GM19043 (cell line): ENCODE data around the gene MFSD12.
"Not testable (repeated sequence)": the region's sequence is repeated elsewhere in the genome, so short reads cannot be mapped to it uniquely, and the experiment has no call there.

Source experiments
- ATAC-seq: cut with Tn5 transposase; IDR thresholded peaks from one replicate; pipeline ENCODE4 v1.9.1; 2021; ENCODE audit warnings: low read depth; ENCODE audit not compliant: unreplicated experiment

MFSD12 gene

GRCh38 chr19:3538965-3539755 lies 18.2 kb downstream of the MFSD12 start, which contains the start of gene TEKTIP1:
TEKTIP1 (plus strand) TSS chr19:3539174; CDS start chr19:3539178, 4 bp downstream.
- no peak for ATAC-seq

GRCh38 chr19:3538258-3538929 lies 19.0 kb downstream of the MFSD12 start:
- ATAC-seq: no peak

- ATAC-seq: no peak
Observed at GRCh38 chr19:3537438-3538240, 19.7 kb downstream of the MFSD12 start.

DNA sequence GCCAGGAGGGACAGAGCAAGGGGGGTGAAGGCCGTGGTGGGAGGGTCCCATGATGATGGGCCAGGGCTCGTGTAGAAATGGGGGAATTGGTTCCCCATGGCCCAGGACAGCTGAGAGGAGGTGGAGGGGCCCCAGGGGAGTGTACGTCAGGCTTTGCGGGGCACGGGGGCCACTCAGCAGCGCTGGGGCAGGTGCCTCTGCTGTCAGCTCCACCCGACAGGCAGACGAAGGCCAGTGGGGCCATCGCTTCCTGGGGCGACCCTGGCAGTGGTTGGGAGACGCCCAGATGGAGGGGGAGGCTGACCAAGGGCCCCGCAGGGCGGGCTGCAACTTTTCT lies 20.3 kb downstream of the MFSD12 start:
- ATAC-seq: no peak

GRCh38 chr19:3536429-3537100 lies 20.8 kb downstream of the MFSD12 start:
- no peak for ATAC-seq

DNA sequence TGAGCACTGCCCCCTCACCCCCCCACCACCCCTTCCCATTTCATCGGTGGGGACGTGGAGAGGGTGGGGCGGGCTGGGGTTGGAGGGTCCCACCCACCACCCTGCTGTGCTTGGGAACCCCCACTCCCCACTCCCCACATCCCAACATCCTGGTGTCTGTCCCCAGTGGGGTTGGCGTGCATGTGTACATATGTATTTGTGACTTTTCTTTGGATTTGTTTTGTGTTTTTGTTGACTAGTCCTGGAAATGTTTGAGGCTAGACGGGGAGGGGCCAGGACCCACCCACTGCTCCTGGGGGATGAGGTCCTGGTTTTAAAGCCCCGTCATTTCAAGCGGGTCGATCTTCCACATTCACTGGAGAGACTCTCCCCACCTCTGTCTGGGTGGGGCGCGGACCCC lies 21.4 kb downstream of the MFSD12 start:
- no peak for ATAC-seq

DNA sequence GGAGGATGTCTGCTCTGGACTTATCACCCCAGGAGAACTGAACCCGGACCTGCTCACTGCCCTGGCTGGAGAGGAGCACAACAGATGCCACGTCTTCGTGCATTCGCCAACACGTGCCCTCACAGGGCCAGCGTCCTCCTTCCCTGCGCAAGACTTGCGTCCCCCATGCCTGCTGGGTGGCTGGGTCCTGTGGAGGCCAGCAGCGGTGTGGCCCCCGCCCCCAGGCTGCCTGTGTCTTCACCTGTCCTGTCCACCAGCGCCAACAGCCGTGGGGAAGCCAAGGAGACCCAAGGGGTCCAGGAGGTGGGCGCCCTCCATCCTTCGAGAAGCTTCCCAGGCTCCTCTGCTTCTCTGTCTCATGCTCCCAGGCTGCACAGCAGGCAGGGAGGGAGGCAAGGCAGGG lies 21.8 kb downstream of the MFSD12 start:
- ATAC-seq: no peak

GRCh38 chr19:3535235-3535535 lies 22.2 kb downstream of the MFSD12 start:
- no peak for ATAC-seq

- no peak for ATAC-seq
Observed at GRCh38 chr19:3534375-3535234, 22.8 kb downstream of the MFSD12 start.

DNA sequence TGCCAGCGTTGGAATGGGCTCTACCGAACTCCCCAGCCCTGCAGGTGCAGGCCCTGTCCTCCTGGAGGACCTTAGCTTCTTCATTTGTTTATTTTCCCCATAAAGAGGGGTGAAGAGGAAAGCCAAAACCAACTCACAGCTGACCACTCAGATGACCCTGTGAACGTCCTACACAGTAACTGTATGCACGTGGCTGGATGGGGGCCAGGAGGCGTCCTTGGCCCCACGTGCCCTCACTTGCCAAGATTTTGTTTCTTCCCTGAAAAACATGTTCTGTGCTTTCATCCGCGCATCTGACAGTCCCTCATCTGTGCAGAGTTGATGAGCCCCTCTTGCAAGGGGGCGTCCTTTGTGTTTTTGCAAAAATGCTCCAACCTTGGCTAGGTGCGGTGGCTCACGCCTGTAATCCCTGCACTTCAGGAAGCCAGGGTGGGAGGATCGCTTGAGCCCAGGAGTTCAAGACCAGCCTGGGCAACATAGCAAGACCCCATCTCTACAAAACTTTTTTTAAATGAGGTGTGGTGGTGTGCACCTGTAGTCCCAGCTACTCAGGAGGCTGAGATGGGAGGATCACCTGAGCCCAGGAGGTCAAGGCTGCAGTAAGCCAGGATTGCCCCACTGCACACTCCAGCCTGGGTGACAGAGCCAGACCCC lies 23.7 kb downstream of the MFSD12 start:
- ATAC-seq: no peak

- no peak for ATAC-seq
Observed at GRCh38 chr19:3533033-3533432, 24.4 kb downstream of the MFSD12 start.

- no peak for ATAC-seq
Observed at GRCh38 chr19:3532154-3532786, 25.1 kb downstream of the MFSD12 start.

DNA sequence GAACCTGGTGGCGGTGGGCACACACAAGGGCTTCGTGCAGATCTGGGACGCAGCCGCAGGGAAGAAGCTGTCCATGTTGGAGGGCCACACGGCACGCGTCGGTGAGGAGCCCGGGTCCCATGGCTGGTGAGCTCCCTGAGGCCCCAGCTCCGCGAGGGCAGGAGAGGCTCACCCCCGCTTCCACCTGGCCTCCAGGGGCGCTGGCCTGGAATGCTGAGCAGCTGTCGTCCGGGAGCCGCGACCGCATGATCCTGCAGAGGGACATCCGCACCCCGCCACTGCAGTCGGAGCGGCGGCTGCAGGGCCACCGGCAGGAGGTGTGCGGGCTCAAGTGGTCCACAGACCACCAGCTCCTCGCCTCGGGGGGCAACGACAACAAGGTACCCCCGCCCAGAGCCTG lies 25.7 kb downstream of the MFSD12 start:
- ATAC-seq: no peak

DNA sequence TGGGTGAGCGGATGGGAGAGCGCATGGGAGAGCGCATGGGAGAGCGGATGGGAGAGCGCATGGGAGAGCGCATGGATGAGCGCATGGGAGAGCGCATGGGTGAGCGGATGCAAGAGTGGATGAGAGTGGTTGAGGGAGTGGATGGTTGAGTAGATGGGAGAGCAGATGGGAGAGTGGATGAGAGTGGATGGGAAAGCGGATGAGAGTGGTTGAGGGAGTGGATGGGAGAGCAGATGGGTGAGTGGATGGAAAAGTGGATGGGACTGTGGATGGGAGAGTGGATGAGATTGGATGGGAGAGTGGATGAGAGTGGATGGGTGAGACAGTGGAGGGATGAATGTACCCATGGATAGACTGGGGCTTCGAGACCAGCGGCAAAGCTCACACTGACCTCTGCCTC lies 27.0 kb downstream of the MFSD12 start:
- ATAC-seq: no peak

DNA sequence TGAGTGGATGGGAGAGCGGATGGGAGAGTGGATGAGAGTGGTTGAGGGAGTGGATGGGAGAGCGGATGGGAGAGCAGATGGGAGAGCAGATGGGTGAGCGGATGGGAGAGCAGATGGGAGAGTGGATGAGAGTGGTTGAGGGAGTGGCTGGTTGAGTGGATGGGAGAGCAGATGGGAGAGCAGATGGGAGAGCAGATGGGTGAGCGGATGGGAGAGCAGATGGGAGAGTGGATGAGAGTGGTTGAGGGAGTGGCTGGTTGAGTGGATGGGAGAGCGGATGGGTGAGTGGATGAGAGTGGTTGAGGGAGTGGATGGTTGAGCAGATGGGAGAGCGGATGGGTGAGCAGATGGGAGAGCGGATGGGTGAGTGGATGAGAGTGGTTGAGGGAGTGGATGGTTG lies 28.1 kb downstream of the MFSD12 start:
- not testable (repeated sequence) for ATAC-seq

GRCh38 chr19:3528539-3529211 lies 28.7 kb downstream of the MFSD12 start:
- ATAC-seq: no peak

GRCh38 chr19:3528080-3528479 lies 29.3 kb downstream of the MFSD12 start:
- ATAC-seq: no peak

GRCh38 chr19:3527238-3527910 lies 30.0 kb downstream of the MFSD12 start:
- no peak for ATAC-seq
